Endometrium (tissue), 2 donors: Measurements from ENCODE around the gene PGC.

ENCODE experiments used
- FAIRE-seq: peaks from 2 replicates; lab custom pipeline; 2012; peaks lifted over from hg19 to GRCh38; lab: Jason Lieb, UNC
- donor health status: control.
- donor health status: control.

Gene PGC

DNA sequence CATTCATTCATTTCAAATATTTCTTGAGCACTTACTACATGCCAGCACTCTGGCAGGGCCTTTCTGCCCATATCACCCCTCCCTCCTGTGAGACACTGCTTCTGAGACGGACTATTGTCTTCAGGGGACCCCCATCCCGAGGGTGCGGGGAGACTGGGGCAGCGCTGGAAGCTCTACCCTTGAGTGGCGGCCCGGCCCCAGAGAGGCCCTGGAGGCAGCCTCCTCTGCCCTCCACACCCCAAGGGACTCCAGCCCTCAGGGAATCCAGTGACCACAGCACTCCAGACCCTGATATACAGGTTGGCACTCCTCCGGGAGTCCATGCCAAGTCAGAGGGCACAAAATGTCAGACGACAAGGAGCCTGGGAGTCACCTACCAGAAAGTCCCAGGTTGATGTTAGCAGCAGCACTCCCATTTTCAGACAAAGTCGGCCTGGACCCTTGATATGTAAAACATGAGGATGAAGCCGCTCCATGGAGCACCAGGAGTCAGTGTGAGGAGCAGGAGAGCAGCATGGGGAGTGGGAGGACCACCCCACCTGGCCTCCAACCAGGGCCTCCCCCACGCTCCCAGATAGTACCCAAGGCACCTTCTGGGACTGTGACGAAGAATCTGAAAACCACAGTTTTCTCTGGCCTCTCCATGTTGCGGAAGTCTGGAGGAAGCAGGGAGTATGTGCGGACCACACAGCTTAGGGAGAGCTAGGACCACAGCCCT lies 32.5 kb downstream of the PGC start:
- FAIRE-seq, result no peak

DNA sequence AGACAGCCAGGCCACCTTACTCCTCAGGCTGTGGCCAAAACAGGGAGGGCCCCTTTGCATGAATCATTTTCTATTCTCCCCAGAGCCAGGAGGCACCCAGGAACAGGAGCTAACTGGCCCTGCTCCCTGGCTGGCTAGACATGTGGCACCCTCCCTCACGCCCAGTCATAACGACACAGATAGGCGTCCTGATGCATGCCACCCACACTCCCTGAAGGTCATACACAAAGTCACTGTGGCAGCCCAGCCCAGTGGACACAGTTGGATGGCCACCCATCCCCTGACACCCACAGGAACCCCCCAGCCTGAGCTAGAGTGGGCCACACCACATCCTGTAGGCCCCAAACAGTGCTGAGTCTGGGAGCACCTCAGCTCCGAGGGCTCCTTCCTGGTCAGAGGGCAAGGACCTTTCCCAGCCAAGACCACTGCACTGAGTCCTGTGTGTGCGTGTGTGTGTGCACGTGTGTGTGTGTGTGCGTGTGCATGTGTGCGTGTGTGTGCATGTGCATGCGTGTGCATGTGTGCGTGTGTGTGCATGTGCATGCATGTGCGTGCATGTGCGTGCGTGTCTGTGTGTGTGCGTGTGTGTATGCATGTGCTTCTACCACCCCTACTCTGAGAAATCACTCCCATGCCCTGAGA lies 33.4 kb downstream of the PGC start:
- FAIRE-seq, result no peak

DNA sequence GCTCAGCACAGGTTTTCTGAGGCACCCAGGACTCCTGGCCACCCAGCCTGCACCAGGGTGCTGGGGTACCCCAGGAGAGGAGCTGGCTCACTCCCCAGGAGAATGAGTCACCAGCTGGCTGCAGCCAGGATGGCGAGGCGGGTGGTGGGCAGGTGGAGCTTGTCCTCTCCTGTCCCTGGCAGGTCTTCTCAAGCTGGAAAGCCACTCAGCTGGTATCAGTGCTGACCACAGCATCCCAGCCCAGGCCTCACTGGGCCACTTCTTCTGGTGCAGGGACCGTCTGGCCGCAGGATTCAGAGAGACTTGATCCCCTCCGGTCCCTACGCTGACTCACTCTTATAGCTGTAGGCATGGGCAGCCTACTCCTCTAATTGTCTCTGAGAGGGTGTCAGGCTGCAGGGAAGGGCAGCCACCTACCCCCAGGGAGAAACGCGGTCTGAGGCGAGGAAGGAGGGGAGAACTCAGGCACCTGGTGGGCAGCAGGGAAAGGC lies 34.0 kb downstream of the PGC start:
- FAIRE-seq, result no peak

DNA sequence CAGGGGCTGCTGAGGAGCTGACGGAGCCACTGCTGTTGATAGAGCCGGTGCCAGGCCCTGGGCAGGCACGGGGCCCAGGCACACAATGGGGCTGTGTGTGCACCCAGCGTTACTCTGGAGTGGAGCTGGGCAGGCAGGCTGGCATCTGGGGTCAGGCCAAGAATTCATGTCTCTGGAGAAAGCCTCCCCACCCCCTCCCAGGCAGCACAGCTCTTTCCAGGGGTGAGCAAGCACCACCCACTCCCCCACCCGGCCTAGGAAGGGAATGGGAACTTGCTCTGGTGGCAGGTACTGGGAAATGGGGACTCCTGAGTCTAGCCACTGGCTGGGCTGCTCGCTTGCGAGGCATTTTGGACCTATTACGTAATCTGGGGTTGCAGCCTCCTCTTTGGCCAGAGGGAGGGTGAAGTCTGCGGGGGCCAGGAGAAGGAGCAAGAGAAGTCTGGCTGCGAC lies 34.5 kb downstream of the PGC start:
- no peak for FAIRE-seq

DNA sequence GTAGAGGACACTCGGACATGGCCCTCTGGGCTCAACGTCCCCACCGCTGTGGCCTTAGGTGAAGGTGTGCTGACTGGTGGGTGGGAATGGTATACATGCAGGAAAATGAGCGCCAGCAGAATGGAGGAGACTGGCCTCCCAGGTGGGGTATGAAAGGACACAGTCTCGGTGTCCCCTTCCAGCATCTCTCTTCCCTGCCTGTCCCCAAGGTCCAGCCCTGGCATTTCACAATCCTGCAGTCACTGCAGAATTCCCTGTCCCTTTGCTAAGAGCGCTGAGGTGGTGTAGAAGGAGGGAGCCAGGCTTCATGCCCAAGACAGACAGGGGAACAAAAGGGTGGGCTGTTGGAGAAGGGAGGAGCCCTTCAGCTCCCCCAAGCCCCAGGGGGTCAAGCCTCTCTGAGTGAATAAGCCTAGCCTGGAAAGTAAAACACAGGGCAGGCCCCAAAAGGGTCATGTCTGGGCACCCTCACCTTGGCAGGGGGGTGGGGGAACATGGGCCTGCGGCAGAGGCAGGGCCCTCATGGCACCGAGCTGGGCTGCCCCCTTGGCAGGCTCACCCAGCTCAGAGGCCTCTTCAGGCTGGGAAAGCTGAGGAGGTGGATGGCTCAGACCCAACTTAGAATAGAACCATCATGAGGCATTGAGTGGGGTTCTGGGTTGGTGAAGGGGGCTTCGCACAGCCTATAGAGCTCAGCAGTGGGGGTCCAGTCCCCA lies 35.7 kb downstream of the PGC start:
- FAIRE-seq, result no peak

DNA sequence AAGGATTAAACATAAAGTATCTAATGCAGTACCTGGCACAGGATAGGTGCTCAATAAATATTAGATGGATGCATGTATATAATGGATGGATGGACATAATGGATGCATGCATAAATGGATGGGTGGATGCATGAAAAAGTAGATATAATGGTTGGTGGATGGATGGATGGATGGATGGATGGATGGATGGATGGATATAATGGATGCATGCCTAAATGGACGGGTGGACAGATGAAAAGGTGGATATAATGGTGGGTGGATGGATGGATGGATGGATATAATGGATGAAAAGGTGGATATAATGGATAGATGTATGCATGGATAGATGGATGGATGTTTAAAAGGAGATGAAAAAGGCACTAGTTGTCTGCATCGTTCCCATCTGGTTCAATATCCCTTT lies 37.8 kb downstream of the PGC start:
- FAIRE-seq, result no peak

DNA sequence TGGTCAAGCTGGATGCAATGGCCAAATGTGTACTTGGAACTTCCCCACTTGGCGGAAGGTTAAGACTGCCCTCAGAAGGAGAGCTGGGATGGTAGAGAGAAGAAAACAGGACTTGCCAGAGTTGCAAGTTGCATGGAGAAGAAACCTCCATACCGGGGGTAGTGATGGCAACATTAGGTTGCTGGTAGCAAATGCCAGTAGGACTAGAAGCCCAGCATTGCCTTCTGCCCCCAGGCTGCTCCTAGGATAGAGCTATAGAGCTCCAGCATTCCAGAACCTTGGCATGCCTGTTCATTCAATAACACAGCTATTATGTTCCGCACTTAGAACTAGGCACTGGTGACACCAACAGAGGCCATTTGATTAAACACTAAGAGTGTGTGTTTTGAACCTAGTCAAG lies 38.3 kb downstream of the PGC start:
- no peak for FAIRE-seq

DNA sequence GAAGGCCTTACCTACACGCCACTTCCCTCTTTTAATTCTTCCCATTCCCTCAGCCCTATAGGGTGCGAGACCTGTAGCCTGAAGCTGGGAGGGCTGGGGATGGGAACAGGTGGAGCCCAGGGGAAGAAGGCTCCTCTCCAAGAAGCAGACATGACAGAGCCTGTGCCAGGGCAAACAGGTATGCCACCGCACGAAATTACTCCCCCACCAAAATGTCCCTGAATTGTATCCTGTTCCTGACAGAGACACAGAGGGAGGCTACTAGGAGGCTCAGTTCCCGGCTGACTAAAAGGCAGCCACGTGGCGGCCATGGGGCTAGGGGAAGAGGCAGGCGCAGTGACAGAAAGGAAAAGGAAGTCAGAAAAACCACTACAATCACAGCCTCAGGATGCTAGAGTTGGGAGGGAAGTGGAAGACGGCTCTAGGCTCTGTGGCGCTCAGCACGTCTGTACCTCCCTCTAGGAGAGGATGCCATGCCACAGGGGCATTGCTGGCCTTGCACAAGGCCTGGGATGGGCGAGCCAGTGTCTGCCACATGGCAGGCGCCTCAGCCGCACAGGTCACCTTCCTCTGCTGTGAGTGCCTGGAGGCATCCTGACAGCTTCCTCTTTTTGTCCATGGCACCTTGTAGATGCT lies 39.5 kb downstream of the PGC start:
- no peak for FAIRE-seq

DNA sequence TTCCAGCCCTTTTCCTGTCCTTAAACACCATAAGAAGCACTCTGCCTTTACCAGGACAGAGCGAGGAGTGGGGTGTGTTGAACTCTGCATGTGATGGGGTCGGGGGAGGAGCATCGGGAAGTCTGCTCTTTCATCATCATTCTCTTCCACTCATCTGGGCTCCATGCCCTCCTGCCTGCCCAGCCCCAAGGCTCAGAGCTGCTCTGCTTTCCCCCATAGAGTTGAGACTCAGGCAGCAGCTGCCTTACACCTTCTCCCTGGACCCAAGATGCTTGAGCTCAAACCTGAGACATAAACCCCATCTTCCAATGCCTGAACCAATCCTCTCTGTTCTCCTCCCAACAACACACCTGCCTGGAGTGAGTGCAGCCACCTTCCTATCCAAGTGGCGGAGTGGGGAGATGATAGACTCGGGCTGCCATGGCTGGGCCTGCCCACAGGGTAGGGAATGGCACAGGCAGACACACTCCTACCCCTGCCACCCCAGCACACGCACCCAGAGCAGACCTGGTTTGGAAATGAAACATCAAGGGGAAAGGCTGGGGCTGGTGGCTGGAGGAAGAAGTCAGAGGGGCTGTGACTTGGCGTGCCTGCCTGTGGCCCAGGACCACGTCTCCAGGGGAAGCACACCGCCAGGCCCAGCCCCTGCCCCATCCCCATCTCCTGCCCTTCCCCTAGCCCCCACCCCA lies 40.2 kb downstream of the PGC start:
- FAIRE-seq, result no peak

DNA sequence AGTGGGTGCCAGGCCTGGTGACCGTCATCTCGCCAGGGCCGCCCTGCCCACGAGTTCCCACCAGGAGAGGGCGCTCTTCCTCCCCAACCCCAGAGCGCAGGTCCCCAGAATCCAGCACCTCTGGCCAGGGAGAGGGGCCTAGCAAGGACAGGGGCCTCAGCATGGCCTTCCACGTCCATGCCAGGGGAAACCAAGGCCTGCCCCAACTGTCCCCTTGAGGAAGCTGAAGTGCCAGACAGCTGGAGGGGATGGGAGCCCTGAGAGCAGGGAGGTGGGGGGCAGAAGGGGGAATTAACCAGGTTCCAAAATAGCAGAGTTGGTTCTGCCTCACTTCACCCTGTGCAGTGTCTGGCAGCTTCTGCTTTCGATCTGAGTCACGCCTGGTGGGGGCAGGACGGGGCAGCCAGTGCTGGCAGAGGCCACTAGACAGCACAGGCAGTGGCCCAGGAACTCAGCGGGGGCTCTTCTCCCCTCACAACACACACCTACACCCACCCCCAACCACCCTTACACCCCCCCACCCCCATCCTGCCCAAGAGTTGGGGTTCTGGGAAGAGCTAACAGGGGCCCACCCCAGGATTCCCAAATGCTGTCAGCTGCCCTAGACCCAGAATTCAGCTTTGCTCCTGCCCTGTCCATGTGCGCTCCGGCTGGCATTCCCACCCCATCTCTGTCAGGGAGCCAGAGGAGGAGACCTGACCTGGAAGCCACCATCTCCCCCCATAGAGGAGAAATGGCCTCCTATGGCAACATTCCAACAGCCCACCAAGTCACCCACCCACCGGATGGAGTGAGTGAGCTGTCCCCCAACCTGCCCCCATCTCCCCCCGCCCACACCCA lies 41.0 kb downstream of the PGC start:
- no peak for FAIRE-seq

DNA sequence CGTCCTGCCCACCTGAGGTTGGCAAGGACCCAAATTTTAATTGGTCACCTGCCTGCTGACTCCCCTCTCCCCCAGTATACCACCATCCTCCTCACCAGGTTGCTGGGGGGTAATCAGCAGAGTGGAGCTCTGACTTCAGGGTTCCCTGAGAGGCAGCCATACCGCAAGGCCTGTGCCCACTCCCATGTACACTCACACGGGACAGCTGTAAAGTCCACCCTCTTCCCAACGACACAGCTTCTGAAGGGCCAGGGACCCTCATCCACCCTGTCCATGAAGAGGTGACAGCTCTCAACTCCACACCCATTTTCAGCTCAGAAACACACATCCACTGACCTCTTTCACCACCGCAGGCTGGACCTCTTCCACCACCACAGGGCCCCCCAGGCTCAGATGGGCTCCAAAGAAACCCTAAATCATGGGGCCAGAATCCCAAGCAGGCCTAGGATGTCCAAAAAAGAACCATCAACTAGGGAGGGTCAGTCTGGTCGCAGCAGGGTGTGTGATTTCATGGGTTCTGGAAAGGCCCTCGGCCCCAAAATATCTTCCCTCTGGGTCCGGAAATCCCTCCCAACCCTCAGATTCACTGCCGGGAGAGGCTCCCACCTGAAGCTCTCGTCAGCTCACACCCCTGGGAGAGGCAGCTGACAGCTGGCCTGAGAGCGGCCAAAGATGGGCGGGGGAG lies 41.7 kb downstream of the PGC start:
- no peak for FAIRE-seq

DNA sequence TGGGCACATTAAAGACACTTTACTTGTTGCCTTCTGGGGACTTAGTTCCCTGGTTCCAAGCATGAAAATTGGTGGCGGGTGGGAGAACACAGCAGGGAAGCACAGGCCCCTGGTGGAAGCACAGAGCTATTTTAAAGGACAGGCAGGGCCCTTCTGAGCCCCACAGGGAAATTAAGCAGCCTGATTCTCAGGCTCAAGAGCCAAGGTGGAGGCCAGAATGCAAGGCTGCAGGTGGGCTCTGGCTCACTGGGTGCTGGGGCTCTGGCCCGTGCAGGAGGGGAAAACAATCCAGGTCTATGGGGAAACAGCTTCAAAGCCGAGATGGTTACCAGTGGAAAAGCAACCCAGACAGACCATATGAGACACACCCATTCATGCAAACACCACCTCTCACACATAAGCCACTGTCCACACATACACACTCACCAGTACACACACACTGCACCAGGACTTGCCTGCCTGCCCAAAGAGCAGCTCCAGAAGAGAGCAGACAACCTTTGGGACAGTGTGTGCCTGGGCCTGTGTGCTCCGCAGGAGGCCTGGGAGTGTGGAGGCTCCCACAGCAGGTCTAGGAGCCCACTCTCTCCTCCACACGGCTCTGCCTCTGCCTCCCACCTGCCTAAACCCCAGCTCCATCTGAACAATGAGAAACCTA lies 42.4 kb downstream of the PGC start:
- no peak for FAIRE-seq

DNA sequence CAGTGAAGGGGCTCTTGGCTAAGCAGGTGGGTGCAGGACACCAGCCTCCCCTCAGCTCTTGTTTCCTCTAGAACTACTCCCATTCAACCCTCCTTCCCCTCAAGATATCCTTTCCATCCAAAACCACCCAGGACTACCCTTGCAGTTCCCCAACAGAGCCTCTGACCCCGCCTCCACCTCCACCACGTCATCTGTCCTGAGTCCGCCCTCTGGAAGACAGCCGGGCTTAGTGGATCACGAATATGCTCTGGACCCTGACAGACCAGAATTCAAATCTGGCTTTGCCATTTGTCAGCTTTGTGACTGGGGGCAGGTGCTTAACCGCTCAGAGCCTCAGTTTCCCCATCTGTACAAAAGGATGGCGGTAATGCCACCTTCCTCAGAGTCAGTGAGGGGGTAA lies 43.2 kb downstream of the PGC start:
- no peak for FAIRE-seq

DNA sequence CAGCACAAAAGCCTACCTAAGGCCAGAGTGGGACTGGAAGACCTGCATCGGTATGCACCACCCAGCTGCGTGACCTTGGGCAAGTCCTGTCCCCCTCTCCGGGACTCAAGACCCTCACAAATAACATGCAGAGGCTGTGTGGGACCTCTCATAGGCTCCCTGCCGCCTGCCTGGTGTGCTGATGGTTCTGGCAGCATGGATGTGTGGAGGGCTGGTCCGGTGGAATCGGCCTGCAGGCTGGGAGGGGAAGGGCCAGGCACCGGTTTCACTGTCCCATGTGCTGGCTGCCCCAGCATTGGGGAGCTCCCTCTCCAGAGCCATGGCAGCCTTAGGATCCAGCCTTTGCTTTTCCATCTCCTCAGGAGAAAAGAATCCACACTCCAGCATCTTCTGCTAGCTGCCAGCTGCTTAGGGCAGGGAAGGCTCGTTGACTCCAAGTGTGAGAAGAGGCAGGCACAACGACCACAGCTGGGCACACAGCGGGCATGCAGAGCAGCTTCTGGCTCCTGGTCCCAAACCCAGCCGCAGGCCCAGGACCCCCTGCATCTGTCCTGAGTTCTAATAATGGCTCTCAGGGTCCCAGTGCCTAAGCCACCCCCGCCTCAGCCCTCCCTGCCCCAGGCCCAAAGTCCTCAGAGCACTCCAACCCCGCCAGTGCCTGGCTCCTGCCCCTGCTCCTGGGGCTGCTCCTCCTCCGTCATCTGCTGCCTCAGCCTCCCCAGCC lies 44.3 kb downstream of the PGC start:
- FAIRE-seq, result no peak

DNA sequence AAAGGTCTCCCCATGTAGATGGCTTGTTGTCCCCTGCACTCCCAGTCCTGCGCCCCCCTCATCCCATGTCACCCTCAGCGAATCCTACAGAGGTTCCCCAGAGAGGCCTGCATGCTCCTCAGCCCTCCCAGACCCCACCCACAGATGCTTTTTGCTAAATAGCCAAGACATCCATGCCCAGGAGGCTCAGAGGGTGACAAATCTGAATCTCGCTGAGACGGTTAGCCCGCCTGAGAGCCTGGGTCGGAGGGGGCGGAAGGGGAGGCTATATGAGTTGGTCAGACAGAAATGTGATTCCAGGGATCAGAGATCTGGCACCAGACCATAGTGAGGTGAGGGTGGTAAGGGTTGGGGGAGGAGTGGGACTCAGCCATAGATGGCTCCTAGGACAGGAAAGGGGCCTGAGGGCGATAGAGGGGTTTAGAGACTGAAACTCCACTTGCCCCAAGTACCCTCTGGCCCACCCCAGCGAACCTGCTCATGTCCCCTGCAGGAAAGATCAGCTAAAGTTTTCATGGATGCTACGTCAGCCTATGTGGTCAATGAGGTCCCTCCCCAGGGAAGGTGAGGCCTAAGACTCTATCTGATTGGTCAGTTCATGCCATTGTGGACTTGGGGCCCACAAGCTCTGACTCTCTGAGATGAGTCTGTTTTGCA lies 45.0 kb downstream of the PGC start:
- no peak for FAIRE-seq

DNA sequence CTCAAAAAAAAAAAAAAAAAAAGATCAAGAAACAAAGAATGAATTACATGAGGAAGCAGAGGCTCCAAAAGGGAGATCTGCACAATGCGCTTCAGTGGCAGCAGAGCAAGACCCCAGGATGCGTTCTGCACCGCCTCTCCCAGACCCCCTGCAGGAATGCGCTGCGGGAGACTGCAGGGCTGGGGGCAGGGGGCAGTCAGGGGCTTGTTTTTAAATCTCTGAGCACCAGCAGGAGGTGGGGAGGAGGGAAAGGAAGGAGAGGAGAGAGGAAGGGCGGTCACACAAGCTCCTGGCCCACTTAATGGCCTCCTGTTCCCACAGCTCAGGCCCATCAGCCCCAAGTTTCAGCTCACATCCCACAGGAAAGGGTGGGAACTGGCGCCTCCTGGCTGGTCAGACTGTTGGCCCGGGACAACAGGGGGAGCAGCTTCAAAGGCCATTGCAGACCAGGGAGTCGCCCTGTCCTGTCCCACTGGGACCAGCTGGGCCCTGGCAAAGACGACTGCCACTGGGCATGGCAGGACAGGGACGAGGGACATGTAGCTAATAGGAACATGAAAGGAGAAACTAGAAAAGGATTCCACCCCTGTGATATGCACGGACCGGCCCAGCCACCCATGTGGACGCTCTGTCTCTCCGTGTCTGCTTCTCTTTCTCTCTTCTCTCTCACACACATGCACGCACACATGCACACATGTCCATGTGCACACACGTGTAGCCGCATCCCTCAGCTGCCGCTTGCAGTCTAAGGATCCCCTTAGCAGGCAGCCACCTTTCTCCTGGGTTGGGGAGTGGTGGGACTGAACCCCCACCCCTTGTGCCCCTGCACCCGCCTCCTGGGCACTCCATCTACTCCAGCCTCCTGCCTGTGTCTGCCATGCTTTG lies 46.5 kb downstream of the PGC start:
- no peak for FAIRE-seq

DNA sequence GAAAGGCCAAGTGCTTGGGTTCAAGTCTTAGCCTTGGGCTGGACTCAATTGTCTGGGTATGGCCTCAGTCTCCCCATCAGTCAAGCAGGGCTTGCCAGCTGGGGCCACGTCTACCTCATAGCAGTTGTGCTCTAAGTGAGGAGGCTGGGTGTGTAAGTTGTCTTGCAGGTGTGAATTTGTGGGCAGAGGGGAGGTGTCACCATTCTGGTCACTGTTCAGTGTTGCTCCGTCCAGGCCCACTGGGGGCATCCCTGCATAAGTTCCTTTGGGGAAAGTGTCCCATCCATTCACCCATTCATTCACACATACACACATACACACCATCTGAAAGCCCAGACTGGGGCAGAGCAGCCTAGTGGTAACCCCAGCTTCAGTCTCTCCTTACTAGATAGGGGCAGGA lies 48.1 kb downstream of the PGC start:
- no peak for FAIRE-seq
